ENCODE results near the gene STK33. TPM values are rescaled to one million over a fixed set of nuclear protein-coding genes. Genes with fewer than 3 reads are reported as not detected.

The STK33 gene
- polyA plus RNA-seq, 1 of the 3 experiments (the other 2 are of a cell fraction), result 12.3 TPM

GRCh38 chr11:8368194-8368593 lies 225.8 kb downstream of the STK33 start:
- Histone ChIP-seq H3K4me2 (no peak overlapping the region), H3K9ac (no peak overlapping the region), H3K27me3 (ENCODE audit: insufficient read depth) (no peaks in the 10 kb centered on the region), H3K9me2 (no peaks in the 10 kb centered on the region), H3K9me3 (no peaks in the 10 kb centered on the region), H3F3A (replicated peaks; ENCODE audit: insufficient read depth) (no peaks in the 10 kb centered on the region), H4K20me1 (ENCODE audit: insufficient read depth) (no peaks in the 10 kb centered on the region), H3K27ac (ENCODE audit: low read depth in 2 of 2, low read length in 1 of 2) (no peak overlapping the region), H3K4me3 (ENCODE audit: low read depth in 2 of 2, low read length in 1 of 2) (no peak overlapping the region), H3K36me3 (replicated peaks in 1 of 2; ENCODE audit: control insufficient read depth in 1 of 2, insufficient read depth in 2 of 2, low read length in 1 of 2) (no peaks in the 10 kb centered on the region), H3K79me2 (ENCODE audit: insufficient read depth) (no peaks in the 10 kb centered on the region), H2AFZ (ENCODE audit: low read depth) (no peak overlapping the region), H3K4me1 (ENCODE audit: control insufficient read depth in 1 of 2, insufficient read depth in 2 of 2, low read depth in 1 of 2, low read length in 1 of 2) (peaks cover 0 to 8% of the 10 kb centered on the region in 2 experiments; a peak in 1 of 4 replicates)
- ChIA-PET POLR2A (interaction anchor here (0.9 kb wide), 1 partner anchor 14 kb away, joined by 3 read pairs; no protein-coding TSS in a partner anchor), CTCF (interaction anchor here (0.9 kb wide), 1 partner anchor 199 kb away, joined by 3 read pairs; no protein-coding TSS in a partner anchor)
- TF ChIP-seq IRF3 (IDR thresholded peaks at IDR 0.05; ENCODE audit: low read depth, low read length), result no peak
- TF ChIP-seq MXI1 (IDR thresholded peaks at IDR 0.05; ENCODE audit: low read depth, low read length), result no peak
- TF ChIP-seq CTCF (IDR thresholded peaks at IDR 0.05), result no peak
- no peak for TF ChIP-seq USF2 (IDR thresholded peaks at IDR 0.05; ENCODE audit: borderline replicate concordance, low read depth, low read length)
- no peak for TF ChIP-seq MEF2A (IDR thresholded peaks at IDR 0.05; ENCODE audit: borderline replicate concordance, low read depth)
- TF ChIP-seq MAX (IDR thresholded peaks at IDR 0.05; ENCODE audit: low read depth), result no peak
- TF ChIP-seq RAD21 (IDR thresholded peaks at IDR 0.05; ENCODE audit: low read length), result no peak
- no peak for TF ChIP-seq ELF1 (IDR thresholded peaks at IDR 0.05)
- no peak for TF ChIP-seq TCF12 (IDR thresholded peaks at IDR 0.05)
- no peak for TF ChIP-seq NFIC (IDR thresholded peaks at IDR 0.05; ENCODE audit: borderline replicate concordance)
- TF ChIP-seq TAF1 (IDR thresholded peaks at IDR 0.05; ENCODE audit: borderline replicate concordance, low read depth, low read length), result no peak
- TF ChIP-seq EP300 (IDR thresholded peaks at IDR 0.05; ENCODE audit: borderline replicate concordance in 1 of 2, low read depth in 1 of 2, low read length in 1 of 2), result no peak
- no peak for TF ChIP-seq REST (IDR thresholded peaks at IDR 0.05; ENCODE audit: low read depth, low read length)
- 39% methylated on average over 6 of the region's 7 CpGs for WGBS (ENCODE audit: low lambda C conversion rate)
- DNase-seq, result peak; percentile 47
